ENCODE measurements around the gene FRZB. TPM values are rescaled to one million over a fixed set of nuclear protein-coding genes. Genes with fewer than 3 reads are reported as not detected.

Gene FRZB
- total and polyA plus RNA-seq, 2 of the 13 experiments (the other 11 are each of a cell fraction or from before 2014, with no cell fraction given), result 0.04 to 1.2 TPM

DNA sequence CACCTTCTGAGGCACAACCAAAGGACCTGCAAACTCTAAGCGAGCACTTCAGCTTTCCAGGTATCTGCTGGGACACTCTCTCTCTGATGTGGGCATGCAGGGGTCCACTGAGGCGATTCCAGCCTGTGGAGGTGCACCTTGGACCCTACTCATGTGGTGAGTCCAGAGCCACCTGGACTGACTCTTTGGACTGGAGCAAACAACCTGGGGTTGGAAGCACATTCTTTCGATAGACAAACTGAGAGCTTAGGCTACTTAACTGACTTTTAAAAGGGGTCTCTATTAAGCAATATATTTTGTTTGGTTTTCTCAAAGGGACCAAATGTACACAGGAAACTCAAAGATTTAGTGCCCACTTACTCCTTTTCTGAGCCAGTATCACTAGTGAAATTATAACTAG, 51.6 kb downstream of the FRZB start (continued):
- TF ChIP-seq, protein P1, sequence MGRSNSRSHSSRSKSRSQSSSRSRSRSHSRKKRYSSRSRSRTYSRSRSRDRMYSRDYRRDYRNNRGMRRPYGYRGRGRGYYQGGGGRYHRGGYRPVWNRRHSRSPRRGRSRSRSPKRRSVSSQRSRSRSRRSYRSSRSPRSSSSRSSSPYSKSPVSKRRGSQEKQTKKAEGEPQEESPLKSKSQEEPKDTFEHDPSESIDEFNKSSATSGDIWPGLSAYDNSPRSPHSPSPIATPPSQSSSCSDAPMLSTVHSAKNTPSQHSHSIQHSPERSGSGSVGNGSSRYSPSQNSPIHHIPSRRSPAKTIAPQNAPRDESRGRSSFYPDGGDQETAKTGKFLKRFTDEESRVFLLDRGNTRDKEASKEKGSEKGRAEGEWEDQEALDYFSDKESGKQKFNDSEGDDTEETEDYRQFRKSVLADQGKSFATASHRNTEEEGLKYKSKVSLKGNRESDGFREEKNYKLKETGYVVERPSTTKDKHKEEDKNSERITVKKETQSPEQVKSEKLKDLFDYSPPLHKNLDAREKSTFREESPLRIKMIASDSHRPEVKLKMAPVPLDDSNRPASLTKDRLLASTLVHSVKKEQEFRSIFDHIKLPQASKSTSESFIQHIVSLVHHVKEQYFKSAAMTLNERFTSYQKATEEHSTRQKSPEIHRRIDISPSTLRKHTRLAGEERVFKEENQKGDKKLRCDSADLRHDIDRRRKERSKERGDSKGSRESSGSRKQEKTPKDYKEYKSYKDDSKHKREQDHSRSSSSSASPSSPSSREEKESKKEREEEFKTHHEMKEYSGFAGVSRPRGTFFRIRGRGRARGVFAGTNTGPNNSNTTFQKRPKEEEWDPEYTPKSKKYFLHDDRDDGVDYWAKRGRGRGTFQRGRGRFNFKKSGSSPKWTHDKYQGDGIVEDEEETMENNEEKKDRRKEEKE (IDR thresholded peaks at IDR 0.05), result no peak
- TF ChIP-seq GATAD2A (CRISPR knock-in tag; IDR thresholded peaks at IDR 0.05) (peak; percentile 82), ZNF724P (CRISPR knock-in tag; IDR thresholded peaks at IDR 0.05; ENCODE audit: borderline replicate concordance) (no peak), ZNF644 (CRISPR knock-in tag; IDR thresholded peaks at IDR 0.05; ENCODE audit: low read depth) (peak; percentile 86; the same call in 1 of the 2 replicates), KLF13 (CRISPR knock-in tag; IDR thresholded peaks at IDR 0.05) (no peak), ZNF768 (CRISPR knock-in tag; IDR thresholded peaks at IDR 0.05) (no peak), ZNF549 (CRISPR knock-in tag; IDR thresholded peaks at IDR 0.05) (0 out of 2 replicates have a peak, but pooled peaks have one; percentile 60), HNRNPK (IDR thresholded peaks at IDR 0.05; ENCODE audit: low read depth, low read length, poor library complexity, severe bottlenecking) (no peak), MTA1 (CRISPR knock-in tag; IDR thresholded peaks at IDR 0.05; ENCODE audit: borderline replicate concordance) (0 out of 2 replicates have a peak, but pooled peaks have one; percentile 51), FOXA3 (CRISPR knock-in tag; IDR thresholded peaks at IDR 0.05) (peak; percentile 41), ZFP36L1 (CRISPR knock-in tag; IDR thresholded peaks at IDR 0.05) (no peak), ZNF883 (CRISPR knock-in tag; IDR thresholded peaks at IDR 0.05; ENCODE audit: not compliant biosample characterization) (no peak), CREM (IDR thresholded peaks at IDR 0.05) (peak; percentile 18; the same call in 1 of the 2 replicates), CREM (CRISPR knock-in tag; IDR thresholded peaks at IDR 0.05) (no peak), ZBTB42 (CRISPR knock-in tag; IDR thresholded peaks at IDR 0.05) (no peak), ZNF878 (CRISPR knock-in tag; IDR thresholded peaks at IDR 0.05) (no peak), ZNF256 (CRISPR knock-in tag; conservative IDR thresholded peaks at IDR 0.05) (no peak)
- TF ChIP-seq, protein P2, sequence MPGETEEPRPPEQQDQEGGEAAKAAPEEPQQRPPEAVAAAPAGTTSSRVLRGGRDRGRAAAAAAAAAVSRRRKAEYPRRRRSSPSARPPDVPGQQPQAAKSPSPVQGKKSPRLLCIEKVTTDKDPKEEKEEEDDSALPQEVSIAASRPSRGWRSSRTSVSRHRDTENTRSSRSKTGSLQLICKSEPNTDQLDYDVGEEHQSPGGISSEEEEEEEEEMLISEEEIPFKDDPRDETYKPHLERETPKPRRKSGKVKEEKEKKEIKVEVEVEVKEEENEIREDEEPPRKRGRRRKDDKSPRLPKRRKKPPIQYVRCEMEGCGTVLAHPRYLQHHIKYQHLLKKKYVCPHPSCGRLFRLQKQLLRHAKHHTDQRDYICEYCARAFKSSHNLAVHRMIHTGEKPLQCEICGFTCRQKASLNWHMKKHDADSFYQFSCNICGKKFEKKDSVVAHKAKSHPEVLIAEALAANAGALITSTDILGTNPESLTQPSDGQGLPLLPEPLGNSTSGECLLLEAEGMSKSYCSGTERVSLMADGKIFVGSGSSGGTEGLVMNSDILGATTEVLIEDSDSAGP (CRISPR knock-in tag; IDR thresholded peaks at IDR 0.05; ENCODE audit: borderline replicate concordance), result no peak
- TF ChIP-seq, protein P3, sequence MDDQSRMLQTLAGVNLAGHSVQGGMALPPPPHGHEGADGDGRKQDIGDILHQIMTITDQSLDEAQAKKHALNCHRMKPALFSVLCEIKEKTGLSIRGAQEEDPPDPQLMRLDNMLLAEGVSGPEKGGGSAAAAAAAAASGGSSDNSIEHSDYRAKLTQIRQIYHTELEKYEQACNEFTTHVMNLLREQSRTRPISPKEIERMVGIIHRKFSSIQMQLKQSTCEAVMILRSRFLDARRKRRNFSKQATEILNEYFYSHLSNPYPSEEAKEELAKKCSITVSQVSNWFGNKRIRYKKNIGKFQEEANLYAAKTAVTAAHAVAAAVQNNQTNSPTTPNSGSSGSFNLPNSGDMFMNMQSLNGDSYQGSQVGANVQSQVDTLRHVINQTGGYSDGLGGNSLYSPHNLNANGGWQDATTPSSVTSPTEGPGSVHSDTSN (CRISPR knock-in tag; IDR thresholded peaks at IDR 0.05; ENCODE audit: borderline replicate concordance), result no peak
- TF ChIP-seq, protein P4, sequence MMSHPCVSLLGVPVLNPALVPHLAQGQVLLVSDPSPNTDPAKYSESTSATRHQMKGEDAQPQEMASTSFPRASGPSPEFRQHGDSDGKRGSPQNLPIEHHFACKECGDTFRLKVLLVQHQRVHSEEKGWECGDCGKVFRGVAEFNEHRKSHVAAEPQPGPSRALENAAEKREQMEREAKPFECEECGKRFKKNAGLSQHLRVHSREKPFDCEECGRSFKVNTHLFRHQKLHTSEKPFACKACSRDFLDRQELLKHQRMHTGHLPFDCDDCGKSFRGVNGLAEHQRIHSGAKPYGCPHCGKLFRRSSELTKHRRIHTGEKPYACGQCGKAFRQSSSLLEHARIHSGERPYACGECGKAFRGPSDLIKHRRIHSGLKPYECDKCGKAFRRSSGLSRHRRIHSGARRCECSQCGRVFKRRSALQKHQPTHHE (CRISPR knock-in tag; IDR thresholded peaks at IDR 0.05; ENCODE audit: borderline replicate concordance), result no peak
- TF ChIP-seq, protein P5, sequence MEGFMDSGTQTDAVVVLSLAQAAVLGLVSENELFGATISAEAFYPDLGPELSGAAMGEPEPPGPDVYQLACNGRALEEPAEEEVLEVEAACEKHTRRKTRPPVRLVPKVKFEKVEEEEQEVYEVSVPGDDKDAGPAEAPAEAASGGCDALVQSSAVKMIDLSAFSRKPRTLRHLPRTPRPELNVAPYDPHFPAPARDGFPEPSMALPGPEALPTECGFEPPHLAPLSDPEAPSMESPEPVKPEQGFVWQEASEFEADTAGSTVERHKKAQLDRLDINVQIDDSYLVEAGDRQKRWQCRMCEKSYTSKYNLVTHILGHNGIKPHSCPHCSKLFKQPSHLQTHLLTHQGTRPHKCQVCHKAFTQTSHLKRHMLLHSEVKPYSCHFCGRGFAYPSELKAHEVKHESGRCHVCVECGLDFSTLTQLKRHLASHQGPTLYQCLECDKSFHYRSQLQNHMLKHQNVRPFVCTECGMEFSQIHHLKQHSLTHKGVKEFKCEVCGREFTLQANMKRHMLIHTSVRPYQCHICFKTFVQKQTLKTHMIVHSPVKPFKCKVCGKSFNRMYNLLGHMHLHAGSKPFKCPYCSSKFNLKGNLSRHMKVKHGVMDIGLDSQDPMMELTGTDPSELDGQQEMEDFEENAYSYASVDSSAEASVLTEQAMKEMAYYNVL (CRISPR knock-in tag; IDR thresholded peaks at IDR 0.05; ENCODE audit: borderline replicate concordance), result no peak

Measured in HepG2 (cell line).